ENCODE data around the gene ARID5B.
A peak's percentile ranks its signal among the peaks of the same experiment; 100 is the strongest.

Gene ARID5B

DNA sequence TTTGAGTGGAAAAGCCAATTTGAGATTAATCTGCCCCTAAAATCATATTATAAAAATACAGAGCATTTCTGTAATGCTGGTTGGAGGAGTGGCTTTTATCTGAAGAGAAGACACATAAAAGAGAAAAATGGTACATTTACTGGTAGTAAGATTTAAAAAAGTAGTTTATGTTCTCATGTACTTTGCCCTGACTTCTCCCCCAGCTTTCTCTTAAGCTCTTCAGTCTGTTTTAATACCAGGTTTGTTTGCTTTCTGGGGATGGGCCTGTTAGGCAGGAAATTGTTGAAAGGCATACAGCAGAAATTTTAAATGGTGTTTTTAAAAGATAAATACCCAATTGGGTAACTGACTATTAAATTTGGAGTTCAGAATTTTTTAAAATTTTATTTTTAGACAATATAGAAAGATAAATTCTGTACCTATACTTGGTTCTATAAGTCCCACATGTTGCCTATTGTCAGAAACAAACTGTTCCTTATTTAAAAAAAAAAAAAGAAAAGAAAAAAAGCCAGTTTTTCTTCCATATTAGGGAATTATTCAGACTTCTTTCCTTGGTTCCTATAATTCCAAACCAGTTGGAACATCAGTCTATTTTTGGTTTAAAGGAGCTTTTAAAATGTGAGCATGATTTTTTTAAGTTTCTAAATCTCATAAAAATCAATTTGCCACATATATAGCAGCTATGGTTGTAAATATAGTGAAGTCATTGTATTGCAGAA, 136.6 kb downstream of the ARID5B start:
- TF ChIP-seq, protein P1, sequence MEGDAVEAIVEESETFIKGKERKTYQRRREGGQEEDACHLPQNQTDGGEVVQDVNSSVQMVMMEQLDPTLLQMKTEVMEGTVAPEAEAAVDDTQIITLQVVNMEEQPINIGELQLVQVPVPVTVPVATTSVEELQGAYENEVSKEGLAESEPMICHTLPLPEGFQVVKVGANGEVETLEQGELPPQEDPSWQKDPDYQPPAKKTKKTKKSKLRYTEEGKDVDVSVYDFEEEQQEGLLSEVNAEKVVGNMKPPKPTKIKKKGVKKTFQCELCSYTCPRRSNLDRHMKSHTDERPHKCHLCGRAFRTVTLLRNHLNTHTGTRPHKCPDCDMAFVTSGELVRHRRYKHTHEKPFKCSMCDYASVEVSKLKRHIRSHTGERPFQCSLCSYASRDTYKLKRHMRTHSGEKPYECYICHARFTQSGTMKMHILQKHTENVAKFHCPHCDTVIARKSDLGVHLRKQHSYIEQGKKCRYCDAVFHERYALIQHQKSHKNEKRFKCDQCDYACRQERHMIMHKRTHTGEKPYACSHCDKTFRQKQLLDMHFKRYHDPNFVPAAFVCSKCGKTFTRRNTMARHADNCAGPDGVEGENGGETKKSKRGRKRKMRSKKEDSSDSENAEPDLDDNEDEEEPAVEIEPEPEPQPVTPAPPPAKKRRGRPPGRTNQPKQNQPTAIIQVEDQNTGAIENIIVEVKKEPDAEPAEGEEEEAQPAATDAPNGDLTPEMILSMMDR (IDR thresholded peaks at IDR 0.05; ENCODE audit: borderline replicate concordance, insufficient read depth, low read depth, low read length), result no peak
- no peak overlapping the region for H3K4me3 ChIP-seq (ENCODE audit: low read depth, low read length)

- no peak overlapping the region for H3K4me3 ChIP-seq (ENCODE audit: low read depth, low read length)
- TF ChIP-seq, protein P1 (IDR thresholded peaks at IDR 0.05; ENCODE audit: borderline replicate concordance, insufficient read depth, low read depth, low read length), result peak; percentile 73
These were observed 137.2 kb downstream of the ARID5B start for GRCh38 chr10:62038609-62039190.

- TF ChIP-seq, protein P1 (IDR thresholded peaks at IDR 0.05; ENCODE audit: borderline replicate concordance, insufficient read depth, low read depth, low read length), result no peak
- no peak overlapping the region for H3K4me3 ChIP-seq (ENCODE audit: low read depth, low read length)
These were observed 138.5 kb downstream of the ARID5B start for GRCh38 chr10:62039954-62040353.

DNA sequence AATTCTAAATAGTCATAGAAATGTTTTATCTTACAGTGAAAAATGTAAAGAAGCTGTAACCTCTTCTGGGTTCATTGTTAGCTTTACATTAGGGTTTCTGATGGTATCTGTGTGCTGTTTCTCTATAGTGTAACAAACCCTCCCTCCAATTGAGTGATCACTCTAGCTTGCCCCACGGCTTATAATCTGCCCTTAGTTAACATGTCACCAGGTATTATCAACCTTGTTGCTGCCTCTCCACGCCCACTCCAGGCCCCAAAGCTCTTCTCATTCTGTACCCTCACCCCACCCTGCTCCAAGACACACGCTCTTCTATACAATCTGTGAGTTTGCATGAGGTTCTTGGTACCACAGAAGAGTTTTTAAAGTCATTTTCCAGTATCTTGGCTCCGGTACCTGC, 139.4 kb downstream of the ARID5B start:
- H3K4me3 ChIP-seq (ENCODE audit: low read depth, low read length), result no peak overlapping the region

DNA sequence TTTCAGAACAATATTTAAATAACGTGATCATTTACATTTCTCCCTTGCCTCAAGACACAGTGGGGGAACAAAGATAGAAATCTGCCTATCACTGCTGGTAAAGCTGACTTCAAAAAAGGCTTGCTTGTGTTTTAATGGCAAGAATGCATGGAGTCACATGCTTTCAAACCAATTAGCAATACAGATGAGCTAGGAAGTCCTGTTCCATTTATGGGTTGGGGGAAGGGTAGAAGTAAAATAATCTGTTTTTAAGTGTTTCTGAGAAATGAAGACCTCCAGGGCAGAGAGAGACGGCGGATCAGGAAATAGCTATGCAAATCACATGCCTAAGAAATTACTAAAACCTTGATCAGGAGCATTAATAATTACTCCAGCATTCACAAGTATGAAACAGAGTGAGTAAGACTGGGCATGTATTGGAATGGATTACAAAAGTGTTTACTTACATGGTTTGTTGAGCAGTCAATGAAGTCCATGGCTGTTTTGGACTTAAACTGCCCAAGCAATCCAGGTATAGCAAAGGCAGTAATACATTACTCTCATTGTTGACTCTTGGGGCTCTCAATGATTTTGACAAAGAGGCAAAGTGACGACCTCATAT, 142.0 kb downstream of the ARID5B start:
- H3K4me3 ChIP-seq (ENCODE audit: low read depth, low read length), result no peak overlapping the region
- TF ChIP-seq, protein P1 (IDR thresholded peaks at IDR 0.05; ENCODE audit: borderline replicate concordance, insufficient read depth, low read depth, low read length), result no peak

More for the DNA sequence above, 139.4 kb downstream of the ARID5B start:
- TF ChIP-seq, protein P1 (IDR thresholded peaks at IDR 0.05; ENCODE audit: borderline replicate concordance, insufficient read depth, low read depth, low read length), result no peak

DNA sequence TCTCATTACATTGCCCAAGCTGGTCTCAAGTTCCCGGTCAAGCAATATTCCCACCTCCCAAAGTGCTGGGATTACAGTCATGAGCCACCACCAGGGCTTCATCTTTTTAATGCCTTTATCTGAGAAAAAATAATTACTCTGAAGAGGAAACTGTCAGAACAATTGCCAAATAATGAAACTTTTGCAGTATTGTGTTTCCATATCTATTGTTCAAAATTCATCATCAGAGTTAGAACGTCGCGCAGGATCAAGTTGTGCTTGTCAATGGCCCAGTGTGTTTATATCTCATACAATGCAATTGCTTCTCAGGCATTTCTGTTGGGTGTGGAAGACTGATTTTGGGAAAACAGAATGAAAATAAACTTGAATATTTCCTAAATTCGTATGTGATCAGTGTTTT, 143.1 kb downstream of the ARID5B start:
- no peak overlapping the region for H3K4me3 ChIP-seq (ENCODE audit: low read depth, low read length)
- TF ChIP-seq, protein P1 (IDR thresholded peaks at IDR 0.05; ENCODE audit: borderline replicate concordance, insufficient read depth, low read depth, low read length), result no peak

All from GM12875 (cell line).